ENCODE measurements around the gene EVA1A. TPM values are rescaled to one million over a fixed set of nuclear protein-coding genes. Genes with fewer than 3 reads are reported as not detected.

The EVA1A gene
- total RNA-seq = 0.41 TPM

- DNase-seq (ENCODE audit: low spot score in 2 of 2) (peak in 1 of 2 donors; percentile 18), FAIRE-seq (no peak)
Measured at GRCh38 chr2:75560768-75561565, at the start of gene EVA1A. Gene EVA1A, minus strand, starts transcription at chr2:75560939. Its CDS starts 42,799 bp downstream, at chr2:75518140.

- FAIRE-seq (no peak), DNase-seq (ENCODE audit: low spot score in 2 of 2) (no peak)
Measured at GRCh38 chr2:75609937-75610508, 49.3 kb upstream of the EVA1A start.

- no peak for DNase-seq (ENCODE audit: low spot score in 2 of 2)
- FAIRE-seq = no peak
Measured at GRCh38 chr2:75609334-75609689, 48.6 kb upstream of the EVA1A start.

GRCh38 chr2:75608684-75609333, 48.1 kb upstream of the EVA1A start:
- FAIRE-seq = no peak
- peak in 1 of 2 donors; percentile 65 for DNase-seq (ENCODE audit: low spot score in 2 of 2)

GRCh38 chr2:75607988-75608683, 47.4 kb upstream of the EVA1A start:
- FAIRE-seq (no peak), DNase-seq (ENCODE audit: low spot score in 2 of 2) (no peak)

- FAIRE-seq = no peak
Measured at GRCh38 chr2:75607400-75607798, 46.7 kb upstream of the EVA1A start.

GRCh38 chr2:75606761-75607399, 46.1 kb upstream of the EVA1A start:
- FAIRE-seq (no peak), DNase-seq (ENCODE audit: low spot score in 2 of 2) (no peak)

More at GRCh38 chr2:75607400-75607798, 46.7 kb upstream of the EVA1A start:
- no peak for DNase-seq (ENCODE audit: low spot score in 2 of 2)

- DNase-seq (ENCODE audit: low spot score in 2 of 2) (no peak), FAIRE-seq (no peak)
Measured at GRCh38 chr2:75605770-75606529, 45.2 kb upstream of the EVA1A start.

- no peak for DNase-seq (ENCODE audit: low spot score in 2 of 2)
- no peak for FAIRE-seq
Measured at GRCh38 chr2:75604484-75604883, 43.7 kb upstream of the EVA1A start.

- no peak for FAIRE-seq
- no peak for DNase-seq (ENCODE audit: low spot score in 2 of 2)
Measured at GRCh38 chr2:75603477-75603876, 42.7 kb upstream of the EVA1A start.

GRCh38 chr2:75602724-75603342, 42.1 kb upstream of the EVA1A start:
- DNase-seq (ENCODE audit: low spot score in 2 of 2) = no peak
- FAIRE-seq = no peak

- DNase-seq (ENCODE audit: low spot score in 2 of 2) (no peak), FAIRE-seq (no peak)
Measured at GRCh38 chr2:75600461-75601011, 39.8 kb upstream of the EVA1A start.

GRCh38 chr2:75598589-75599155, 37.9 kb upstream of the EVA1A start:
- no peak for DNase-seq (ENCODE audit: low spot score in 2 of 2)
- FAIRE-seq = no peak

GRCh38 chr2:75597949-75598348, 37.2 kb upstream of the EVA1A start:
- DNase-seq (ENCODE audit: low spot score in 2 of 2) (no peak), FAIRE-seq (no peak)

GRCh38 chr2:75596784-75597183, 36.0 kb upstream of the EVA1A start:
- DNase-seq (ENCODE audit: low spot score in 2 of 2) = no peak
- FAIRE-seq = no peak

- no peak for DNase-seq (ENCODE audit: low spot score in 2 of 2)
- FAIRE-seq = no peak
Measured at GRCh38 chr2:75595541-75596395, 35.0 kb upstream of the EVA1A start.

- DNase-seq (ENCODE audit: low spot score in 2 of 2) (no peak), FAIRE-seq (no peak)
Measured at GRCh38 chr2:75594596-75594995, 33.9 kb upstream of the EVA1A start.

GRCh38 chr2:75592888-75593287, 32.1 kb upstream of the EVA1A start:
- DNase-seq (ENCODE audit: low spot score in 2 of 2) (no peak), FAIRE-seq (no peak)

Measured in frontal cortex (tissue), 4 donors.